Loucy (cell line): ENCODE results near the gene PKNOX2.

ENCODE experiments used
- H2AFZ ChIP-seq: fragments of 200-600 bp; sonication (generic); 2 replicates; pipeline ENCODE4 v1.6.0; 2016; ENCODE audit warnings: antibody characterized with exemption, mild to moderate bottlenecking, low read length, moderate library complexity
- H3F3A ChIP-seq: fragments of 200-600 bp; 2 replicates; pipeline ENCODE4 v1.6.0; 2016; ENCODE audit warnings: antibody characterized with exemption, low read depth, mild to moderate bottlenecking
- H3K27me3 ChIP-seq: fragments of 200-600 bp; sonication (generic); 2 replicates; pipeline ENCODE4 v1.6.1; 2014; ENCODE audit warnings: low read length, mild to moderate bottlenecking; ENCODE audit not compliant: insufficient read depth, poor library complexity, severe bottlenecking
- H3K36me3 ChIP-seq: fragments of 200-600 bp; sonication (generic); 2 replicates; pipeline ENCODE4 v1.6.1; 2016; ENCODE audit warnings: low read length; ENCODE audit not compliant: insufficient read depth
- H3K4me1 ChIP-seq: fragments of 200-600 bp; sonication (generic); 2 replicates; pipeline ENCODE4 v1.5.1; 2014; ENCODE audit warnings: low read length, mild to moderate bottlenecking; ENCODE audit not compliant: insufficient read depth, poor library complexity, severe bottlenecking
- H3K4me2 ChIP-seq: fragments of 200-600 bp; sonication (generic); 2 replicates; pipeline ENCODE4 v1.6.0; 2014; ENCODE audit warnings: antibody characterized with exemption, low read length, low read depth, mild to moderate bottlenecking; ENCODE audit not compliant: poor library complexity, severe bottlenecking
- H3K4me3 ChIP-seq: fragments of 200-600 bp; sonication (generic); 2 replicates; pipeline ENCODE4 v1.5.1; 2014; ENCODE audit warnings: low read length, mild to moderate bottlenecking, mixed read lengths; ENCODE audit not compliant: poor library complexity, severe bottlenecking
- H3K79me2 ChIP-seq: fragments of 200-600 bp; sonication (generic); 2 replicates; pipeline ENCODE4 v1.6.1; 2014; ENCODE audit warnings: low read length; ENCODE audit not compliant: insufficient read depth
- H3K9ac ChIP-seq: fragments of 200-600 bp; sonication (generic); 2 replicates; pipeline ENCODE4 v1.6.0; 2014; ENCODE audit warnings: mild to moderate bottlenecking, low read depth, low read length, moderate library complexity; ENCODE audit not compliant: poor library complexity, severe bottlenecking
- H3K9me2 ChIP-seq: fragments of 200-600 bp; sonication (generic); replicated peaks from 2 replicates; pipeline ENCODE4 v1.6.1; 2016; ENCODE audit warnings: low read depth, low read length, mixed read lengths
- H3K9me3 ChIP-seq: fragments of 200-600 bp; sonication (generic); 2 replicates; pipeline ENCODE4 v1.6.1; 2014; ENCODE audit warnings: mild to moderate bottlenecking, antibody characterized with exemption, low read length, low read depth; ENCODE audit not compliant: insufficient read depth
- H4K20me1 ChIP-seq: fragments of 200-600 bp; sonication (generic); 2 replicates; pipeline ENCODE4 v1.6.0; 2014; ENCODE audit warnings: antibody characterized with exemption, low read length, mild to moderate bottlenecking; ENCODE audit not compliant: insufficient read depth, poor library complexity, severe bottlenecking
- EZH2phosphoT487 ChIP-seq: fragments of 200-600 bp; IDR thresholded peaks from 2 replicates; pipeline ENCODE4 v1.6.1; 2018; ENCODE audit warnings: antibody characterized with exemption, mild to moderate bottlenecking, moderate library complexity, borderline replicate concordance
- TF ChIP-seq, protein P1 (sequence below): fragments of 200-600 bp; sonication (generic); conservative IDR thresholded peaks from 2 replicates; pipeline ENCODE4 v1.5.1; 2014; ENCODE audit warnings: mild to moderate bottlenecking, antibody characterized with exemption, low read length

Gene PKNOX2

DNA sequence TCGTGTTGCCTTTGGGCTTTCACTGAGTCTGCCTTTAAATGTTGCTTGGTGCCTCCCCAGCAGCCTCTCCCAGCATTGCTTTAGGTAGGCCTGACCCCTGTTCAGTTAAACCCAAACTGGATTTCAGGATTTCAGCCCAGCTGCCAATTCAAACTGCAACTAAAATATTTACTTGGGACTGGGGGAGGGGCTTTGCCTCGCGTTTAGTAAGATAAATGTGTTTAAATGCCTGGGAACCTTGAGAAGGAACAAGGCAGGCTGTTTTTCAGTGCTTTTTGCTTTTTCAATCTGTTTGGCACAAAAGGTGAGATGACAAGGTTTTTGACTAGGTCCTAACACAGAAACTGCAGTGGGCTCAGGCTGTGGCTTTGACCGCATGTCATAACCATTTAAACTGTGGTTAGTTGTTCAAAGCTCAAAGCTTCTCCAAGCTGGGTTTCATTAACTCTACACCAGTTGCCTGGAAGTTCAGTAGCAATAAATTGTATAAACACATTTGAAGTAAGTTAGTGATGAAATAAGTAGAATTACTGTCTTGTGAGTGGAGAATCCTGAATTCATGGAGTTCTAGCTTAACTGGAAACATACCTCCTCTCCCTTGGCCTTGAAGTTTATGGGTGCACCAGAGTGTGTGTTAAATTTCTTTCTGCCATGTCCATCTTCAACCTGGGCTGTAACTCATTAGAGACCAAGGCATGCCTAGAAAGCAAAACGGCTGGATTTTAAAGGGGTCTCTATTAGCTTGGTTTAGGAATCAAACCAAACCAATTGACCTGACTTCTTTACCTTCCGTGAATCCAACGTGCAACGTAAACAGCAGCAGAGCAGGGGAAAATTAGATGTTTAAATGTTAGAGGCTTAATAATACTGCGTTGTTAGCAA is 3.6 kb downstream of the PKNOX2 start:
- Histone ChIP-seq H3K4me2 (no peak overlapping the region), H3K4me1 (peaks cover 5% of the 10 kb centered on the region), H3F3A (no peaks in the 10 kb centered on the region), H2AFZ (no peak overlapping the region), H3K4me3 (no peak overlapping the region), H3K9ac (no peak overlapping the region), H3K9me2 (no peaks in the 10 kb centered on the region), H3K27me3 (peaks cover 6% of the 10 kb centered on the region), H3K9me3 (no peaks in the 10 kb centered on the region), H4K20me1 (no peaks in the 10 kb centered on the region), H3K36me3 (no peaks in the 10 kb centered on the region), H3K79me2 (no peaks in the 10 kb centered on the region)
- no peak for TF ChIP-seq EZH2phosphoT487
- TF ChIP-seq, protein P1, sequence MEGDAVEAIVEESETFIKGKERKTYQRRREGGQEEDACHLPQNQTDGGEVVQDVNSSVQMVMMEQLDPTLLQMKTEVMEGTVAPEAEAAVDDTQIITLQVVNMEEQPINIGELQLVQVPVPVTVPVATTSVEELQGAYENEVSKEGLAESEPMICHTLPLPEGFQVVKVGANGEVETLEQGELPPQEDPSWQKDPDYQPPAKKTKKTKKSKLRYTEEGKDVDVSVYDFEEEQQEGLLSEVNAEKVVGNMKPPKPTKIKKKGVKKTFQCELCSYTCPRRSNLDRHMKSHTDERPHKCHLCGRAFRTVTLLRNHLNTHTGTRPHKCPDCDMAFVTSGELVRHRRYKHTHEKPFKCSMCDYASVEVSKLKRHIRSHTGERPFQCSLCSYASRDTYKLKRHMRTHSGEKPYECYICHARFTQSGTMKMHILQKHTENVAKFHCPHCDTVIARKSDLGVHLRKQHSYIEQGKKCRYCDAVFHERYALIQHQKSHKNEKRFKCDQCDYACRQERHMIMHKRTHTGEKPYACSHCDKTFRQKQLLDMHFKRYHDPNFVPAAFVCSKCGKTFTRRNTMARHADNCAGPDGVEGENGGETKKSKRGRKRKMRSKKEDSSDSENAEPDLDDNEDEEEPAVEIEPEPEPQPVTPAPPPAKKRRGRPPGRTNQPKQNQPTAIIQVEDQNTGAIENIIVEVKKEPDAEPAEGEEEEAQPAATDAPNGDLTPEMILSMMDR = no peak

DNA sequence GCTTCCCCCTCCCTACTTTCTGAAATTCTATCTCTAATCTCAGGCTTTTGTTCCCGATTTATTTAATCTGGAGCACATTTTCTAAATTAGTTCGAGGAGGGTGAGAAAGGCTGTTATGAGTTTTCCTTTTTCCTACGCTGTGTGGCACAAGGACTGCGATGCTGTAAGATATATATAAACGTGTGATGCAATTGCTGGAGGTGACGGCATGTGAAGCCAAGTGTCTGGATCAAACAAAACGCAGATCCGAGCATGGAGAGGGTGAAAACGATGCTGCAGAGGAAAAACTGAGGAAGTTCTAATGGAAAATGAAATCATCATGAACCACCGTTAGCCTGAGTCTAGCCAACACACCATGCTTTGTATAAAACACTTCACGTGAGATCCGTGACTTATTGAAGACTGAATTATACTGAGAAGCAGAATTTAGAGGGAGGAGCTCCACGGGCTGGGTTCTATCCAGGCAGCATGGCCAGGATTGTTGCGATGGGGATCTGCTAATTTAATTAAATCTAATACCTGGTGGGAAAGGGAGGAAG is 4.4 kb downstream of the PKNOX2 start:
- Histone ChIP-seq H3K9me2 (no peaks in the 10 kb centered on the region), H3K4me2 (no peak overlapping the region), H3F3A (no peaks in the 10 kb centered on the region), H3K9me3 (no peaks in the 10 kb centered on the region), H3K4me1 (peaks cover 5% of the 10 kb centered on the region), H2AFZ (no peak overlapping the region), H3K27me3 (peaks cover 6% of the 10 kb centered on the region), H3K9ac (no peak overlapping the region), H4K20me1 (no peaks in the 10 kb centered on the region), H3K4me3 (no peak overlapping the region), H3K79me2 (no peaks in the 10 kb centered on the region), H3K36me3 (no peaks in the 10 kb centered on the region)
- TF ChIP-seq EZH2phosphoT487 = no peak
- TF ChIP-seq, protein P1 = no peak

DNA sequence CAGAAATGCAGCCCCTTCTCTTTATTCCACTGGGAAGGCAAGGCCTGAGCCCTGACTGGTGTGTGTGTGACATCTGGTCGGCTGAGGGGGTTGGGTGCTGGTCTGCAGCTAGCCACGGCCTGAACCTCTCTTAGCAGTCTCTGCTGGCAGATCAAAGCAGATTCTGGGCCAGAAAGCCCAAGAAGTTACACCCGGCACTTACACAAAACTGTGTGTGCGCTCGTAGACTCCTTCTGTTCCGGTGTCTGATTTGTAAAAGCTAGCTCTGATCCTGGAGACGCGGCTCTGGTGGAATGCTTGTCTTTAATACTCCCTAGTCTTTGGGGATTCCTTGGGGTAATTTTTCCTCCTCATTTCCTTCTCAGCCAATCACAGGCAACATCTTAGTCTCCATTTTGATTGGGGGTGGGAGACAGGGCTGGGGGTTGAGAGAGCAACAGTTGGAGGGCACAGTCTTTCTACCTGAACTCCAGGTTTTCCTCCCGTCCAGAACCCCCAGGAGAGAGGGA is 5.5 kb downstream of the PKNOX2 start:
- Histone ChIP-seq H4K20me1 (no peaks in the 10 kb centered on the region), H3K4me1 (peaks cover 5% of the 10 kb centered on the region), H3K27me3 (peaks cover 6% of the 10 kb centered on the region), H2AFZ (no peak overlapping the region), H3K36me3 (no peaks in the 10 kb centered on the region), H3K4me3 (no peak overlapping the region), H3F3A (no peaks in the 10 kb centered on the region), H3K9ac (no peak overlapping the region), H3K9me3 (no peaks in the 10 kb centered on the region), H3K4me2 (no peak overlapping the region), H3K79me2 (no peaks in the 10 kb centered on the region), H3K9me2 (no peaks in the 10 kb centered on the region)
- TF ChIP-seq, protein P1 = no peak
- no peak for TF ChIP-seq EZH2phosphoT487
